Mucosa of stomach (tissue), 1 donor: Measurements from ENCODE around the gene TCFL5.

ENCODE experiments used
- H3K27me3 ChIP-seq: one replicate; pipeline ENCODE4 v1.7.0; 2013; ENCODE audit warnings: mild to moderate bottlenecking, low read length; ENCODE audit not compliant: control insufficient read depth, insufficient read depth
- H3K36me3 ChIP-seq: one replicate; pipeline ENCODE4 v1.7.0; 2013; ENCODE audit warnings: low read length; ENCODE audit not compliant: control insufficient read depth, insufficient read depth
- H3K4me1 ChIP-seq: one replicate; pipeline ENCODE4 v1.7.0; 2013; ENCODE audit warnings: mild to moderate bottlenecking, low read length; ENCODE audit not compliant: control insufficient read depth, insufficient read depth
- H3K4me3 ChIP-seq: one replicate; pipeline ENCODE4 v1.7.0; 2013; ENCODE audit warnings: low read length
- H3K9ac ChIP-seq: one replicate; pipeline ENCODE4 v1.7.0; 2013; ENCODE audit warnings: mild to moderate bottlenecking, low read length, moderate library complexity
- H3K9me3 ChIP-seq: one replicate; pipeline ENCODE4 v1.7.0; 2013; ENCODE audit warnings: mild to moderate bottlenecking, low read length, moderate library complexity; ENCODE audit not compliant: control insufficient read depth
- donor health status: Pancreatic carcinoma.

The TCFL5 gene

GRCh38 chr20:62900692-62901584 is 39.3 kb upstream of the TCFL5 start:
- no peaks in the 10 kb centered on the region for H3K27me3 ChIP-seq
- H3K9ac ChIP-seq, result peak overlapping the region; percentile 53
- H3K36me3 ChIP-seq, result peaks cover 16% of the 10 kb centered on the region
- peak overlapping the region; percentile 0 for H3K4me3 ChIP-seq
- peaks cover 41% of the 10 kb centered on the region for H3K4me1 ChIP-seq
- H3K9me3 ChIP-seq, result no peaks in the 10 kb centered on the region

DNA sequence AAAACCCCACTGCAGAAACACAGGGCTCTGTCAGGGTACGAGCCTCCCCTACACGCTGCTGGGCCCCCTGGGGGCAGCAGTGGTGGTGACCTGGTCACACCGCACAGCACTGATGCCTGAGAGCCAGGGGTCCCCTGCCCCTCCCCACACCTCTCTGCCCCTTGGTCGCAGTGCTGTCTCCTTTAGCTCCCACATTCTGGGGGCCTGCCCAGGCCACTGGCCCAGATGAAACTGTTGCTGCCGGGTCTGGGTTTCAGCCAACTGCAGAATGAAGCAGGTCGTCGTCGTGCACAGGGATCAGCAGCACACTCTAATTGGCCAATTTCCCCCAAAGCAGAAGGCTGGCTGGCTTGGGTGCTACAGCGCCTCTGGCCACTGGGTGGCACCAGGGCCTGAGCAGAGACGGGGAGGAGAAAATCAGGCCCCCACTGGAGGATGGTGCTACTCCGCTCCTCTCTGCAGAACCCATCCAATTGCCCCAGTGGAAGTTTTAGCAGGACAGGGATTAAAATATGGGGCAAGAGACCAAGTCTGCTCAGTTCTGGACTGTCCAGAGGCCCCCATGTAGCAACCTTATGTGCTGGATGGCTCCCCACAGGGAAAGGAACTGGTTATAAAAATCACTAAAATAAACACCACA is 38.5 kb upstream of the TCFL5 start:
- Histone ChIP-seq H3K9ac (peak overlapping the region; percentile 53), H3K4me3 (peak overlapping the region; percentile 0)

GRCh38 chr20:62899633-62900051 is 38.0 kb upstream of the TCFL5 start:
- Histone ChIP-seq H3K4me3 (no peak overlapping the region), H3K9me3 (no peaks in the 10 kb centered on the region), H3K9ac (peak overlapping the region; percentile 53), H3K4me1 (peaks cover 41% of the 10 kb centered on the region), H3K27me3 (no peaks in the 10 kb centered on the region), H3K36me3 (peaks cover 7% of the 10 kb centered on the region)

More for the DNA sequence above, 38.5 kb upstream of the TCFL5 start:
- H3K4me1 ChIP-seq, result peaks cover 41% of the 10 kb centered on the region
- H3K36me3 ChIP-seq, result peaks cover 12% of the 10 kb centered on the region
- H3K27me3 ChIP-seq, result no peaks in the 10 kb centered on the region
- no peaks in the 10 kb centered on the region for H3K9me3 ChIP-seq

DNA sequence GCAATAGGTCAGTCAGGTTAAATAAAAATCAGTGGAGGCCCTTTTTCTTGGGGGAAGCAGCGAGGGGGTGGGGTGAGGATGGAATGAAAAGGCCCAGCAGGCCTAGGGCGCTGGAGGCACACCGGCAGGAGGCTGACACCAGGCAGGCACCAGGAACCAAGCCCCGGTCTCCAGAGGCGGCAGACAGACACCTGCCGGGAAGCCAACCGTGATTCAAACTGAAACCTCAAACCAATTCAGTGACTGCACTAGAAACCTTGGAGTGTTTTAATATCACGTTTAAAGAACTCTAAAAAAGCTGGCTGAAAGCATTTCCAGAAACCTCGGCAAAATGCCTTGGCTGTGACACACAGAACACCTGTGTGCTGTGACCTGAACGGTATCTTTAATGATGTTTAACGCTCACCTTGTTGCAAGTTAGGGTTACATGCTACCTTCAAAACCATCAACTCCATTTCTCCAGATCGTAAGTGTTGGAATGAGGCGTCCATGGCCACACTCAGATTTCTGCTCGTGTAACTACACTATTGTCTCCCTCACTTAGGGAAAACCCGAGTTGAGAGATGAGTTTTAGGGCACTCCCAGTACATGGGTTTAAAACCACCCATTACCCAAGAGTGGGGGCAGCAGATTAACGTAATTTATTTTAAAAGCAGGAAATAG is 37.5 kb upstream of the TCFL5 start:
- H3K36me3 ChIP-seq, result peaks cover 12% of the 10 kb centered on the region
- H3K4me3 ChIP-seq, result no peak overlapping the region
- peak overlapping the region; percentile 12 for H3K9ac ChIP-seq
- H3K27me3 ChIP-seq, result no peaks in the 10 kb centered on the region
- no peaks in the 10 kb centered on the region for H3K9me3 ChIP-seq
- peaks cover 41% of the 10 kb centered on the region for H3K4me1 ChIP-seq

- Histone ChIP-seq H3K9me3 (no peaks in the 10 kb centered on the region), H3K4me1 (peaks cover 41% of the 10 kb centered on the region), H3K27me3 (no peaks in the 10 kb centered on the region), H3K4me3 (no peak overlapping the region), H3K36me3 (peaks cover 20% of the 10 kb centered on the region), H3K9ac (no peak overlapping the region)
These were observed 36.7 kb upstream of the TCFL5 start for GRCh38 chr20:62898093-62898964.

DNA sequence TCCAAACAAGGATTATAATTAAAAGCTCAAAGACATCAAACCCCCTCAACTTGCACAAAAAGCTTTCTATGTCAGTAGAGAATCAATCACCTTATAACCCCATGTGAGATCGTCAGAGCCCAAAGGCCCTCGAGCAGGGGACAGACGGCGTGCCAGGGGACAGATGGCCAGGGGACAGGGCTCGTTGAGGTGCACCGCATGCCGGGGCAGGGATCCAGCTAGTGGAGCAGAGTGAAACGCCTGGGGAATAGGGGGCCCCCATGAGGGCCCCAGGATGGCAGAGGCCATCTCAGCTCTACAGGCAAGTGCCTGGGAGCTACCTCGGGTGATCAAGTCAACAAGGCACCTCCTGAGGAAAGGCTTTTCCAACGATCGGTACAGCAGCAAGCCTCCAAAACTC is 36.0 kb upstream of the TCFL5 start:
- peaks cover 41% of the 10 kb centered on the region for H3K4me1 ChIP-seq
- H3K9ac ChIP-seq, result no peak overlapping the region
- H3K36me3 ChIP-seq, result peaks cover 27% of the 10 kb centered on the region
- H3K27me3 ChIP-seq, result no peaks in the 10 kb centered on the region
- H3K4me3 ChIP-seq, result no peak overlapping the region
- no peaks in the 10 kb centered on the region for H3K9me3 ChIP-seq

- H3K4me1 ChIP-seq, result peaks cover 41% of the 10 kb centered on the region
- no peak overlapping the region for H3K4me3 ChIP-seq
- no peaks in the 10 kb centered on the region for H3K27me3 ChIP-seq
- H3K9me3 ChIP-seq, result no peaks in the 10 kb centered on the region
- H3K9ac ChIP-seq, result no peak overlapping the region
- peaks cover 34% of the 10 kb centered on the region for H3K36me3 ChIP-seq
These were observed 34.9 kb upstream of the TCFL5 start for GRCh38 chr20:62896526-62896925.

DNA sequence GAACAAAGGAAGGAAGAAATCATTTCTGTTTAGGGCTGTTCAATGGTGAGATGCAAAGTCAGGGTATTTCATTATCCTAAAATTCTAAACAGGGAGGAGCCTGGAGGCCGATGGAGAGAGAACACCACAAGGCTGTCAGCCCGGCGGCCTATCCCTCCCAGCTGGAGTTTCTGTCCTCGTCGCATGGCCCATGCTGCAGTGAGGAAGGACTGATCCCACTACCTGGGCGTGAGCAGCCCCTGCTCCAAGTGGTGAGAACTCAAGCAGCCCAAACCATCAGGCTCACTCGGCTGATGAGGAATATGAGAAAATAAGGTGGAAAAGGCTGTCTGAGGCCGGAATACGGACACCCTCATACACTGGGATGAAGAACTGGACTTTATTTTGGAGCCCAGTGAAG is 33.9 kb upstream of the TCFL5 start:
- Histone ChIP-seq H3K9ac (no peak overlapping the region), H3K27me3 (no peaks in the 10 kb centered on the region)

DNA sequence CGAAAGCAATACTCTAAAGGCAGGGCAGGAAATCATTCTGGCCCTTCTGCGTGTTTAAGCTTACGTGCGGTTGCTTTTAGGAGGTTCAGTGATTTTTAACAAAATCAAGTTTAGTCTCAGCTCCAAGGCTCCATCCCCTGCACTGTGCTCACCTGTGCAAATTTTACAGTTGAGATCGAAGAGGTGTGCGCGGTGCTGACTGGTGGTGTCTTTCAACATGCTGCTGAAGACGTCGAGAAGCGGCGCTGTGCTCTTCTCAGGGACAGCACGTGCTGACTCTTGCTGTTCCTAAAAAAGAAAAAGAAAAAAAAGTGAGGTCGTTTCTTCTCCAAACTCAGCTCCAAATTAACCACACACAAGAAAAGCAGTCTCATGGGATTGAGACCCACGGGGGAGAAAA is 32.6 kb upstream of the TCFL5 start:
- Histone ChIP-seq H3K9ac (no peak overlapping the region), H3K4me3 (no peak overlapping the region), H3K27me3 (no peaks in the 10 kb centered on the region), H3K9me3 (no peaks in the 10 kb centered on the region), H3K4me1 (peaks cover 19% of the 10 kb centered on the region), H3K36me3 (peaks cover 45% of the 10 kb centered on the region)

More for the DNA sequence above, 33.9 kb upstream of the TCFL5 start:
- Histone ChIP-seq H3K9me3 (no peaks in the 10 kb centered on the region), H3K4me3 (no peak overlapping the region), H3K36me3 (peaks cover 38% of the 10 kb centered on the region), H3K4me1 (peaks cover 32% of the 10 kb centered on the region)

DNA sequence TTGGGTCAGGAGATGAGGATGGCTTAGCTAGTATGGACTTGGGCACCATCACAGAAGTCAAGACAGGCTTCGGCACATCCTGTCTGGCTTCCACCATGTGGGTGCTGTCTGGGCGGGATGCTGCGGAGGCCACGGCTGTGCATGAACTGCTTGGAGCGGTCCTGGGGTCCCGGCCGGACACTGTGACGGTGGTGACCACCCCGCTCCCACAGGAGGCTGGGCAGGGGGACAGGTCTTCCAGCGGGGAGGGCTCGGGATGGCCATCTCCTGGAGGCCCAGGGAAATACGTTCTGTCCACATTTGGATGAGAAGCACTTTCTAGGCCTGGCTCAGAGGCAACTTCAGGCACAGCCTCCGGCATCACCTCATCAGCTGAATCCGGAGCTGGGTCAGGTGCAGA is 32.1 kb upstream of the TCFL5 start:
- H3K36me3 ChIP-seq, result peaks cover 50% of the 10 kb centered on the region
- H3K9me3 ChIP-seq, result no peaks in the 10 kb centered on the region
- no peak overlapping the region for H3K4me3 ChIP-seq
- peaks cover 13% of the 10 kb centered on the region for H3K4me1 ChIP-seq
- no peaks in the 10 kb centered on the region for H3K27me3 ChIP-seq
- H3K9ac ChIP-seq, result no peak overlapping the region
